ENCODE results near the gene RRAD.
"Not testable (repeated sequence)": the region's sequence is repeated elsewhere in the genome, so short reads cannot be mapped to it uniquely, and the experiment has no call there.

Gene RRAD

DNA sequence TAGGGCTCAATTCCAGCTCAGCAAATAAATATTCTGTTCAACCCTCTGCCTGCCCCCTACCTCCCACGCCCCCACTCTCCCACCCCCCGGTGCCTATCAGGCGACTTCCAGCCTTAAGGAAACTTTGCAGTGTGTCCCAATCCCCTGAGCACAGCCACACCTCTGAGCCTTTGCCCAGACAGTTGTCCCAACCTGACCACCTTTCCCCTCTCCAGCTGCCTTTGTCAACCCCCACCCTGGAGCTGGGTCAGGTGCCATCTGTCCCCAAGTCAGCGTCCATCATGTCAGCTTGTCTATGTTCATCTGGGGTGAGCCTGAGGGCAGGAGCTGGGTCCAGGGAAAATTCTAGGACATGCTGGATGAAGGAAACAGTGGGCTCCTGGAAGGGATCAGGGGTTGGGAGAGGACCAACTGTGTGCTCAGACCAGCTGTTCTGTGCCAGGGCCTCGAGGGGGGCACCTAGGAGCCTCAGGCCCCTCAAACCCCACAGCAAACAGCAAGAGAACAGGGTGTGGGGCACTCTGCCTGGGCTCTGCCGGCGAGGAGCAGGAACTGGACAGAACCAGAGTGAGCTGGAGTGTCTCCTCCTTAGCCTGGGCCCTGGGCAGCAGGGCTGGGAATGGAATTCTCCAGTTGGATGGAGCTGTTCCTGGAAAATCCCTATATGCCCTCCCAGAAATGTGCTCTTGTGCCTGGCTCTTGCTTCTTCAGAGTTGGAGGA, 24.5 kb downstream of the RRAD start:
- DNase-seq (ENCODE audit: low spot score), result no peak

DNA sequence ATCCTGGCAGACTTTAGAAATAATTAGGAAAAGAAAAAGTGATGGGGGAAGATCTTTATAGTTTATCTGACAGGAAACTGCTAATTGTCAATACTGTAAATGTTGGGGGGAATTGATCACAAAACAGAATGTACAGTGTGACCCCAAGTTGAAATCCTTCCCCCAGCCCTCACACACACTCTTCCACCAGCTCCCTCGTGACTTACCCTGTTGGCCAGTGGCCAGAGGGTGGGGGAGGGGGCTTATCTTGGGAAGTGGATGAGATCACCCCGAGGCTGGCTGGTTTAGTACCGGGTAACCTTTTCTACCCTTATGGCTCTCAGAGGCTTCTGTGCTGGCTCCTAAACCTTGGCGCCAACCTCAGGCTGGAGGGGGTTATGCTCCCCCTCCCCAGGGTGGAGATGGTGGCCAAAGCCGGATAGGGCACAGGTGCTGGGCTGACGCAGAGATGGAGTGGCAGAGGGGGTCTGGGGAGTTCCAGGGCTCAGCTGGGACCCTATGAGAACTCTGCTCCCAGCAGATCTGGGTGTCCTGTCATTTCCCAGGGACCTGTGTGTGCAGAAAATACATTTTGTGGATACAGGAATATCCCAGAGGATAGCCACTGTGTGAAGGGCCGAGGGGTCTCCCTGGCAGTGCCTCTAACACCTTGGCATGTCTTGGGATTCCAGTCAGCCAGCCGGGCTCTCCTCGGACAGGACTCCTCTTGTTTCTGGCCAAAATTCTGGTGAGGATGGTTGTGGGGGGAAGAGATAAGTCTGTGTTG, 25.2 kb downstream of the RRAD start:
- DNase-seq (ENCODE audit: low spot score), result peak; percentile 52

DNA sequence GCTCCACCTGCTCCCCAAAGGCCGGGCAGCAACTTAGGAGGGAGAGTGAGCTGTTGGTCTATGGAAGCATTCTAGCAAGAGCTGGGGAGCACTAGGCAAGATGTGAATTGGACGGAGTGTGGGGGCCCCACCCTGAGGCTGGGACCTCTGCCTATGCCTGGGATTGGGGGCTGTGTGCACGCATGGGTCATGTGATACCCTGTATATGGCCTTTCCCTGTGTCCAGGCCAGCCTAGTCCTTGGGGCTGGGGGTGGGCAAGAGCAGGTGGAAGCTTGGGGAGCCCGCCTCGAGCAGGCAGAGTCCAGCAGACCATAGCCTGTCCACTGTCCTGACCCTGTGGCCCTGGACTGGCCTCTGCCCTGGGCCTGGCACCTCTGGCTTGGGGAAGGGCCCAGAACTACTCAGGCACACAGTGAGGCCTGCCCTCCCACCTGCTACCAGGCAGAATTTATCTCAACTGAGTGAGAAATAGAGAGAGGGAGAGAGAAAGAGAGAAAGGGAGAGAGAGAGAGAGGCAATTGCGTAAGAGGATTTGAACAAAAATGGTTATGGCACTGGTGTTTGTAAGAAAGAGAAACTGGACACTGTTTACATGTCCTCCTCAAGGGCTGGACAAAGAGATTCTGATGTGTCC, 25.9 kb downstream of the RRAD start:
- DNase-seq (ENCODE audit: low spot score), result no peak

DNA sequence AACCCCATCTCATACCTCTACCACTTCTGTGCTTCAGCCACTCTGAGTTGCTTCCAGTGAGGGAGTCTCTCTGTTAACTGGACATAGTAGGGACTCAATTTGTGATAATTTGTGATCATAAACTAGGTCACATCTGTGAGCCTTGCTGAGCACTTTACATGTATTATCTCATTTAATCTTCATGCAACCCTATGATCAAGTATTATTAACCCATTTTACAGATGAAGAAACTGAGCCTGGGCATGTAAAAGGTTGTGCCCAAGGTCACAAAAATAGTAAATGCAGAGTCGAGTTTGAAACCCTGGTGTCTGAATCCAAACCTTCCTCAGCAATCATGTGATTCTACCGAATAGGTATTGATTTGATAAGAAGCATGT, 26.4 kb downstream of the RRAD start:
- DNase-seq (ENCODE audit: low spot score), result no peak

DNA sequence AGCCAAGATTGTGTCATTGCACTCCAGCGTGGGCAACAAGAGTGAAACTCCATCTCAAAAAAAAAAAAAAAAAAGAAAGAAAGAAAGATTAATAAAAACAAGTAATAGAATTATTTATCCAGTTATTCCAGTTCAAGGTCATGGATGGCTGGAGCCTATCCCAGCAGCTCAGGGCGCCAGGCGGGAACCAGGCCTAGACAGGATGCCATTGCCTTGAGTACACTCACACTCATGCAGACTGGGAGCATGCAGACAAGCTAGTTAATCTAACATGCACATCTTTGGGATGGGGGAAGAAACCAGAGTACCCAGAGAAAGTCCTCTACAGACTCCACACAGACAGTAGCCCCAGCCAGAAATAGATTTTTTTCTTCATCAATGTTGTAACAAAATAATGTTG, 27.1 kb downstream of the RRAD start:
- DNase-seq (ENCODE audit: low spot score), result peak; percentile 38

DNA sequence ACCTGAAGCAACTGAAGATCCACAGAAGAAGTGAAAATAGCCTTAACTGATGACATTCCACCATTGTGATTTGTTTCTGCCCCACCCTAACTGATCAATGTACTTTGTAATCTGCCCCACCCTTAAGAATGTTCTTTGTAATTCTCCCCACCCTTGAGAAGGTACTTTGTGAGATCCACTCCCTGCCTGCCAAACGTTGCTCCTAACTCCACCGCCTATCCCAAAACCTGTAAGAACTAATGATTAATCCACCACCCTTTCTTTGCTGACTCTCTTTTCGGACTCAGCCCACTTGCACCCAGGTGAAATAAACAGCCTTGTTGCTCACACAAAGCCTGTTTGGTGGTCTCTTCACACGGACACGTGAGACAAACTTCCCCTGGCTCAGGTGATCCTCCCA, 28.7 kb downstream of the RRAD start:
- DNase-seq (ENCODE audit: low spot score), result not testable (repeated sequence)

DNA sequence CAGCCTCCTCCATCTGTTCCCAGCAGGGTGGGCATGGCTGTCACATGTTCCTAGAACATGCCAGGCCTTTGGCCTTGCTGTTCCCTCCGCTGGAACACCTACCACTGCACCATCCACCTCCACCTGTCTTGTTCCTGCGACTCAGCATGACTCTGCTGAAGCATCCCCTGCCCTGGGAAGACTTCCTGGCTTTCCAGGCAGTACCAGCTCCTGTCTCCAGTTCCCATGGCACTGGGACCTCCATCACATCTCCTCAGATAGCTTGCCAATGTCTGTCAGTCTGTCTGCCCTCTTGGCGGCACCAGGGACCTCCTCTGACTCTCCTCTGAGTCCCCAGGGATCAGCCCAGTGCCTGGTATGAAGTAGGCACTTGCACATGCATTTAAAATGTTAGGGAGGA, 29.3 kb downstream of the RRAD start:
- DNase-seq (ENCODE audit: low spot score), result no peak

DNA sequence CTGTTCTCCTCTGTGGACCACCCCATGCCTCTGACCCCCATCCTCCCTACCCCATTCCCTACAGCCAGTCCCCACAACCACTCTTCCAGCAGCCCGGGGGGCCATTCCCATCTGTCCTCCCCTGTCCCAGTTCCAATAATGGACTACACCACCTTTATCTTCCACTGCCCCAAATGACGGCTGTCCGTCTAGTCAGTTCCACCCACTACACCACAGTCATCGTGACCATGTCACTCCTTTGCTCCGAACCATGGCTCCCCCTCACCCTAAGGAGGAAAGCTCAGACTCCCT, 29.7 kb downstream of the RRAD start:
- no peak for DNase-seq (ENCODE audit: low spot score)

DNA sequence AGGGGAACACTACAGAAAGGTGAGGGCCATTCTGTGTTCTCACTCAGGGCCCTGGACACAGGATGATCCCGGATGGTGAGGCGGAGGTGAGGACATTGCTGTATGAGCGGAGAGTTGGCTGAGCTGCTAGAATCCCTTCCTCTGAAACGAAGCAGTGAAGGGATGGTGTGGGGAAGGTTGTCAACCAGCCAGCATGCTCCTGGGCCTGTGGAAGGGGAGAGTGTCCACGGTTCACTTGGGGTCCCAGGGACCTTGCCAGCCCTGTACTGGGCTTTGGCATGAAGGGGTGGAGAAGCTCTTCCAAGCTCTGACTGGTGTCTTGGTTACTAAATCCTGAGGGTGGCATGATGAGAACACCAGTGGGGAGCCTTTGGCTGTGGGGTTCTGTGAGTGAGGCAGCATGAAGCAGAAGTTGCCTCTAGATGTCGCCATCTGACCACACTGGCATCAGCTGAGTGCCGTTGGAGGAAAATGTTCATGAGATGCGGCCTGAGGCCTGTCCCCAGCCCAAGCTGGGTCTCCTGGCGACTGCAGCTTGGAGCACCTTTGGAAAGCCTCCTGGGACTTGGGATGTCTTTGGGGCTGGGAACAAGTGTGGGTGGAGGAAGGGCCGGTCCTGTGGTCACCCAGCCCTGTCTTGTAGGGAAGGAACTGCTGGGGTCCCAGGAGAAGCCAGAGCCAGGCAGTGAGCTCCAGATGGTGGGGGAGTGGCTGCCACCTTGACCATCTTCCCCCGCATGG, 30.2 kb downstream of the RRAD start:
- DNase-seq (ENCODE audit: low spot score), result peak; percentile 83

DNA sequence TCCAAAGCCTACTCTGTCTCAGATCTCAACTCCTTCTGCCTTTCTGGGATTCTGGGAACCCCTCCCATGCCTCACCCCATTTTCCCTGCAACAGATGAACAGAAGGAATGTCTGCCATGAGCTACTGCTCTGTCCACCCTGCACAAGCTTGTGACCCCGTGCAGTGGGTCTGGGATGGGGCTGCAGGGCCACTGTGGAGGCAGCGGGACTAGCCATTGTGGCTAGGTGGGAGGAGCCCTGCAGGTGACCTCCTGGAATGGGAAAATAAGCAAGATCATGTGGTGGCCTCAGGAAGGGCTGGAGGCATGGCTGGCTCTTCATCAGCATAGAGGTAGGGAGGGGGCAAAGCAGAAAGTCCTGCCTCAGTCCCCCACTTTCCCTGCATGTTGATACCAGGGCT, 31.3 kb downstream of the RRAD start:
- no peak for DNase-seq (ENCODE audit: low spot score)

DNA sequence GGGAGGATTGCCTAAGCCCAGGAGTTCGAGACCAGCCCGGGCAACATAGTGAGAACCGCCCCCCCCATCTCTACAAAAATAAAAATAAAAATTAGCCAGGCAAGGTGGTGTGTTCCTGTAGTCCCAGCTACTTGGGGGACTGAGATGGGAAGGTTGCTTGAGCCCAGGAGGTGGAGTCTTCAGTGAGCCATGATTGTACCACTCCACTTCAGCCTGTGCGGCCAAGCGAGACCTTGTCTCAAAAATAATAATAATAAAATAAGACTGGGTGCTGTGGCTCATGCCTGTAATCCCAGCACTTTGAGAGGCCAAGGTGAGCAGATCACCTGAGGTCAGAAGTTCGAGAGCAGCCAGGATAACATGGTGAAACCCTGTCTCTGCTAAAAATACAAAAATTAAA, 33.5 kb downstream of the RRAD start:
- no peak for DNase-seq (ENCODE audit: low spot score)

DNA sequence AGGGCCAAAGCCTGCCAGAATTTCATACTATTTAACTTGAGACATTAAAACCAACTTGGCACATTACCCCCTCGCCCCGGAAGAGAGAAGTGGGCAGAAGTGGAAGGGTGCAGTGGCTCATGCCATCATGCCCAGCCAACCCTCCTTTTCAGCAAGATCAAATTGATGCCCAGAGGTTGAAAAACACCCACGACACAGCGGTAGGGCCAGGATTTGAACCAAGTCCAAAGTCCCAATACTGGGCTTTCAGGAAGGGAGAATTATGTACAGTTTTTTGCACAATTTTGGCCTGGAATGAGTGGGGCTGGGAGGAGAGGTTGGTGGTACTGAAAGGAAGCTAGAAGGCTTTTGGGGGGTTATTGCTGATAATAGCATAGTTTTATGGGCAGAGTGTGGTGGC, 34.0 kb downstream of the RRAD start:
- no peak for DNase-seq (ENCODE audit: low spot score)

DNA sequence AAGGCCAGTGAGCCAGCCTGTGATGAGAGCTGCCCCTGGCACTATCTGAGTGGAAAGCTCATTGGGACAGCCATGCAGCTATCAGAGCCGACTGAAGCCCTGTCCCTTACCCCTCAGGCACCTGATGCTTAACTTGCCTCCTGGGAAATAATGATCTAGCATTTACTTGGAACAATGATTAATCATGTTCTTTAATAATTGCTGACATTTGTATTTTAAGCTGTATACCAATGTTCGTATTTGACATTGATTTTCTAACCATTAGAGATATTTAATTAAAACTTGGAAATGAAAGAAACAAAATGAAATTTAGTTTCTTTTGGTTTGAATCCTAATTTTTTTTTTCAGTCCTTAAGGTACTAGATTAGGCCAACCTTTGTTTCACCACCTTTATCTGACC, 34.5 kb downstream of the RRAD start:
- DNase-seq (ENCODE audit: low spot score), result no peak

DNA sequence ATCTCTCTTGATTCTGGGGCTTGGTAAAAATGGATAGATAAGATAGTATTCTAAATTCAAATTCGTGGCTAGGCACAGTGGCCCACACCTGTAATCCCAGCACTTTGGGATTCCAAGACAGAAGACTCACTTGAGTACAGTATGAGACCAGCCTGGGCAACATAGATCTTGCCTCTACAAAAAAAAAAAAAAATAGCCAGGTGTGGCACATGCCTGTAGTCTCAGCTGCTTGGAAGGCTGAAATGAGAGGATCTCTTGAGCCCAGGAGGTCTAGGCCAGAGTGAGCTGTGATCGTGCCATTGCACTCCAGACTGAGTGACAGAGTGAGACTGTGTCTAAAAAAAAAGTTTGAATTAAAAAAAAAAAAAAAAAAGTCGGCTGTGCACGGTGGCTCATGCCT, 35.7 kb downstream of the RRAD start:
- no peak for DNase-seq (ENCODE audit: low spot score)

DNA sequence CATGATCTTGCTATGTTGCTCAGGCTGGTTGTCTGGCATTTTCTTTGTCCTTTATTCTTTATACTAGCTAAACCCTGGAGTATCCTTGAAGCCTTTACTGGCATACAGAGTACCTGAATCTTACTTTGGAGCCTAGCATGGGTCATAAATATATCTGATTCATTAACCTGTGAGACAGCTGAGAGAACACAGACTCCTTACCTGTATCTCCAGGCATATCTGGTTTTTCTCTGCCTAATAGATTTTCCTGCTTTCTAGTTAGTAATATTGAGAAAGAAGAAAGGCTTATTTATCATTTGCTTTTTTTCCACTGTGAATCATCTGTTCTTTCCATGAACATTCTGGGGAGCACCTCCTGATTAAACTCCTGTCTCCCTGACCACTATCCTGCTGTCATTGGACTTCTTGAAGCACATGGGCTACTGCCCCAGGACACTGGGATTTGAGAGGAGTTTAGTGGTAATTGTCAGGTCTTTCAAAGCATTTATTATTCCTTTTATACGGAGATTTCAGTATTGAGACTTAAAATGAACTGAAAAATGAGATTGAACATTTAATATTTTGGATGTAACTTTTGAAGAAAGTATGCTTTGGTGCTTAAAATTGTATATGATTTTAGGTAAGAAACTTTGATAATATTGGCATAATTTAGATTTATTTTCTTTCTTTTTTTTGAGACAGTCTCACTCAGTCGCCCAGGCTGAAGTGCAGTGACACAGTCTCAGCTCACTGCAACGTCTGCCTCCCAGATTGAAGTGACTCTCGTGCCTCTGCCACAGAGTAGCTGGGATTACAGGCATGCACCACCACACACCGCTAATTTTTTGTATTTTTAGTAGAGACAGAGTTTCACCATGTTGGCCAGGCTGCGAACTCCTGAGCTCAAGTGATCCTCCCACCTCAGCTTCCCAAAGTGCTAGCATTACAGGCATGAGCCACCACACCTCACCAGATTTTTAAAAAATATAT, 36.4 kb downstream of the RRAD start:
- no peak for DNase-seq (ENCODE audit: low spot score)

DNA sequence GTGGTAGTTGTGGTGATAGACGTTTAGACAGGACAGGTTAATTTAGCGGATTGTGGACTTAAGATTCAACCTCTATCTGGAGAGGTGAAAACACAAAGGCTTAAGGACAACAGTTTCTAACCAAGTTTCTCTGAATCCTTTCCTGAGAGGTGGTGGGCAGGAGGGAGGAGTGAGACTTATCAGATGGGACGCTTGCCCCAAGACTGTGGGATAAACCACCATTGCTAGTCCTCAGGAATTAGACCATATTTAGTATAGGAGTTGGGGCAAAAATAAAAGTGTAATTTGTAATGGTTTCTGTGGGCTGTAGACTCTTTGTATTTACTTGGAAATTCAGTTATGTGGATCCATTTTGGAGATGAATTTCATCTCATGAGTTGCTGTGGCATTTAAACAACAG, 38.4 kb downstream of the RRAD start:
- DNase-seq (ENCODE audit: low spot score), result no peak

DNA sequence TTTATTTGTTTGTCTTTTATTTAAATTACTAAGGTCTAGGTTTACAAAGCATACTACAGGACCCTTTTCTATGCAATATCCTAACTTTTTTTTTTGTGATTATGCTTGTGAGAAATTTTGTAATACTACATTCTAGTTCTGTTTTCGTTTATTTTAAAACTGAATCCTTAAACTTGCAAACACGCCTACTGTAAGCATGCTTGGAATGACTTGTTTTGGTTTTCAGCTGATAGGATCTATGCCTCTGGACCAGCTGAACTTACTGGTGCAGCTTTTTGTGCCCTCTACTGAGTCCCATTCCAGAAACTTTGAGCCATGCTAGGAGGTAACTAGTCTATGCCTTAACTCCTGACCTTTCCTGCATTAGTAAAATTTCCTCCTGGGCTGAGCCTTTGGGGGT, 39.0 kb downstream of the RRAD start:
- no peak for DNase-seq (ENCODE audit: low spot score)

DNA sequence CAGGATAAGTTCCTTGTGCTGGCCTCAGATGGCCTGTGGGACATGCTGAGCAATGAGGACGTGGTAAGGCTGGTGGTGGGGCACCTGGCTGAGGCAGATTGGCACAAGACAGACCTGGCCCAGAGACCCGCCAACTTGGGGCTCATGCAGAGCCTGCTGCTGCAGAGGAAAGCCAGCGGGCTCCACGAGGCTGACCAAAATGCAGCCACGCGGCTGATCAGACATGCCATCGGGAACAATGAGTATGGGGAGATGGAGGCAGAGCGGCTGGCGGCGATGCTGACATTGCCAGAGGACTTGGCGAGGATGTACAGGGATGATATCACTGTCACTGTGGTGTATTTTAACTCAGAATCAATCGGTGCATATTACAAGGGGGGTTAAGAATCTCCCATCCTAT, 39.8 kb downstream of the RRAD start:
- no peak for DNase-seq (ENCODE audit: low spot score)

DNA sequence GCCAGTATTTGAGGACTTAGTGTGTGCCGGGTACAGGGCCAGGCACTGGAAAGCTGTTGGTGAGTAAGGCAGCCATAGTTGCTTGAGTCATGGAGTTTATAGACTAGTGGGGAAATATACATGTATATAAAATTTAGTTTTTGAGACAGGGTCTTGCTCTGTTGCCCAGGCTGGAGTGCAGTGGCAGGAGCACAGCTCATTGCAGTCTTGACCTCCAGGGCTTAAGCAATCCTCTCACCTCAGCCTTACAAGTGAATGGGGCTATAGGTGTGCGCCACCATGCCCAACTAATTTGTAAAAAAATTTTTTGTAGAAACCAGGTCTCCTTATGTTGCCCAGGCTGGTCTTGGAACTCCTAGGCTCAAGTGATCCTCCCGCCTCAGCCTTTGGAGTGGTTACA, 42.6 kb downstream of the RRAD start:
- DNase-seq (ENCODE audit: low spot score), result no peak

DNA sequence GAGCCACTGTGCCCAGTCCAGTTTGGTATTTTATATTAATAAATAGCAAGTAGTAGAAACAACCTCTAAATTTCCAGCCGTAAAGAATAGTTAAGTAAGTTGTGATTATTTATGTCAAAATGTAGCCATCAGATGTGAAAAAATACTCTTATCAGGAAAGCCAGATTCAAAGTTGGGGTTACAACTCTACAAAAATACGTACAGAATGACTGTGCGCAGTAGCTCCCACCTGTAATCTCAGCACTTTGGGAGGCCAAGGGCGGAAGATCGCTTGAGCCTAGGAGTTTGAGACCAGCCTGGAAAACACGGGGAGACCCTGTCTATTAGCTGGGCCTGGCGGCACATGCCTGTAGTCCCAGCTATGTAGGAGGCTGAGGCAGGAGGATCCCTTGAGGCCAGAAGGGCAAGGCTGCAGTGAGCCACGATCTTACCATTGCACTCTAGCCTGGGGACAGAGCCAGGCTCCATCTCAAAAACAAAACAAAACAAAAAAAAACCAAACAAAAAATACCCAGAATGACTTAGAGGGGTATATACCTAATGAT, 43.3 kb downstream of the RRAD start:
- DNase-seq (ENCODE audit: low spot score), result no peak

DNA sequence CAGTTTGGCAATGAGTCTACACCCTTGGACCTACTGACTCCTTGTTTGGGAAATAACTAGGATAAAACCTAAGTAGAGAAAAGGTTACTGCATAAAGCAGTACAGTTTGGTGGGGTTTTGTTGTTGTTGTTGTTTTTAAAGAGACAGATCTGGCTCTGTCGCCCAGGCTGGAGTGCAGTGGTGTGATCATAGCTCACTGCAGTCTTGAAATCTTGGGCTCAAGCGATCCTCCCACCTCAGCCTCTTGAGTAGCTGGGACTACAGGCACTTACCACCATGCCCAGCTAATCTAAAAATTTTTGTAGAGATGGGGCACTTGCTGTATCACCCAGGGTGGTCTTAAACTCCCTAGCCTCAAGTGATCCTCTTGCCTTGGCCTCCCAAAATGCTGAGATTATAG, 43.8 kb downstream of the RRAD start:
- DNase-seq (ENCODE audit: low spot score), result no peak

All from AG08395 (cell line).